Nephron progenitor cell (in vitro differentiated cells): ENCODE data around the gene MASP2.
"Not testable (repeated sequence)": the region's sequence is repeated elsewhere in the genome, so short reads cannot be mapped to it uniquely, and the experiment has no call there.

Source experiments
- DNase-seq: peaks from one replicate; pipeline ENCODE4 v3.0.0; 2021
- H3K27ac Mint-ChIP-seq: 2 replicates; pipeline ENCODE4 v1.8.0; 2021; ENCODE audit warnings: mild to moderate bottlenecking, moderate library complexity, mixed read lengths
- H3K27me3 Mint-ChIP-seq: 2 replicates; pipeline ENCODE4 v1.8.0; 2021; ENCODE audit warnings: mild to moderate bottlenecking, low read depth, mixed read lengths; ENCODE audit not compliant: poor library complexity
- H3K36me3 Mint-ChIP-seq: 2 replicates; pipeline ENCODE4 v1.8.0; 2021; ENCODE audit warnings: low read depth, mixed read lengths
- H3K4me1 Mint-ChIP-seq: 2 replicates; pipeline ENCODE4 v1.8.0; 2021; ENCODE audit warnings: mixed read lengths
- H3K4me3 Mint-ChIP-seq: 2 replicates; pipeline ENCODE4 v1.8.0; 2021; ENCODE audit warnings: mild to moderate bottlenecking, moderate library complexity, mixed read lengths
- H3K9me3 Mint-ChIP-seq: 2 replicates; pipeline ENCODE4 v1.8.0; 2021; ENCODE audit warnings: mild to moderate bottlenecking, moderate library complexity, mixed read lengths
- TF ChIP-seq, protein P1 (sequence below): fragments of 200-600 bp; sonication (generic); IDR thresholded peaks from 2 replicates; pipeline ENCODE4 v1.5.0; 2021; ENCODE audit warnings: antibody characterized with exemption

The MASP2 gene

DNA sequence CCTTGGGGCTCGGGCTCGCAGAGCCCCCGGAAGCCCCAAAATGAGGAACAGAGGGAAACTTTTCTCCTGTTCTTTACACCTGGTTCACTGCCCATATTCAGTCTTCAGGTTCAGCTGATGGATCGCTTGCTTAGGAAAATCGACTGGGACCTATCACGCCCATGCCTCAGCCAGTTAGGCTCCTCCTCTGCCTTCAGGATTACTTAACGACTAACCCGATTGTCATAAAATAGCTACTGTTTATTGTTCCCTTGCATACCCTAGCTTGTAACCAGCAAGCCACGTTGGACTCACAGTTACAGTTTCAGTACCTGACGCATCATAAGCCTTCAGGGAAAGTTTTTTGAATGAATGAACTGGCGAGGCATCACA, 33.9 kb downstream of the MASP2 start:
- no peaks in the 10 kb centered on the region for H3K9me3 Mint-ChIP-seq
- no peaks in the 10 kb centered on the region for H3K27me3 Mint-ChIP-seq
- peaks cover 33% of the 10 kb centered on the region for H3K36me3 Mint-ChIP-seq
- H3K4me3 Mint-ChIP-seq: peak overlapping the region; percentile 93
- DNase-seq: no peak
- peak overlapping the region; percentile 98 for H3K27ac Mint-ChIP-seq
- peaks cover 19% of the 10 kb centered on the region for H3K4me1 Mint-ChIP-seq
- TF ChIP-seq, protein P1, sequence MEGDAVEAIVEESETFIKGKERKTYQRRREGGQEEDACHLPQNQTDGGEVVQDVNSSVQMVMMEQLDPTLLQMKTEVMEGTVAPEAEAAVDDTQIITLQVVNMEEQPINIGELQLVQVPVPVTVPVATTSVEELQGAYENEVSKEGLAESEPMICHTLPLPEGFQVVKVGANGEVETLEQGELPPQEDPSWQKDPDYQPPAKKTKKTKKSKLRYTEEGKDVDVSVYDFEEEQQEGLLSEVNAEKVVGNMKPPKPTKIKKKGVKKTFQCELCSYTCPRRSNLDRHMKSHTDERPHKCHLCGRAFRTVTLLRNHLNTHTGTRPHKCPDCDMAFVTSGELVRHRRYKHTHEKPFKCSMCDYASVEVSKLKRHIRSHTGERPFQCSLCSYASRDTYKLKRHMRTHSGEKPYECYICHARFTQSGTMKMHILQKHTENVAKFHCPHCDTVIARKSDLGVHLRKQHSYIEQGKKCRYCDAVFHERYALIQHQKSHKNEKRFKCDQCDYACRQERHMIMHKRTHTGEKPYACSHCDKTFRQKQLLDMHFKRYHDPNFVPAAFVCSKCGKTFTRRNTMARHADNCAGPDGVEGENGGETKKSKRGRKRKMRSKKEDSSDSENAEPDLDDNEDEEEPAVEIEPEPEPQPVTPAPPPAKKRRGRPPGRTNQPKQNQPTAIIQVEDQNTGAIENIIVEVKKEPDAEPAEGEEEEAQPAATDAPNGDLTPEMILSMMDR: no peak

DNA sequence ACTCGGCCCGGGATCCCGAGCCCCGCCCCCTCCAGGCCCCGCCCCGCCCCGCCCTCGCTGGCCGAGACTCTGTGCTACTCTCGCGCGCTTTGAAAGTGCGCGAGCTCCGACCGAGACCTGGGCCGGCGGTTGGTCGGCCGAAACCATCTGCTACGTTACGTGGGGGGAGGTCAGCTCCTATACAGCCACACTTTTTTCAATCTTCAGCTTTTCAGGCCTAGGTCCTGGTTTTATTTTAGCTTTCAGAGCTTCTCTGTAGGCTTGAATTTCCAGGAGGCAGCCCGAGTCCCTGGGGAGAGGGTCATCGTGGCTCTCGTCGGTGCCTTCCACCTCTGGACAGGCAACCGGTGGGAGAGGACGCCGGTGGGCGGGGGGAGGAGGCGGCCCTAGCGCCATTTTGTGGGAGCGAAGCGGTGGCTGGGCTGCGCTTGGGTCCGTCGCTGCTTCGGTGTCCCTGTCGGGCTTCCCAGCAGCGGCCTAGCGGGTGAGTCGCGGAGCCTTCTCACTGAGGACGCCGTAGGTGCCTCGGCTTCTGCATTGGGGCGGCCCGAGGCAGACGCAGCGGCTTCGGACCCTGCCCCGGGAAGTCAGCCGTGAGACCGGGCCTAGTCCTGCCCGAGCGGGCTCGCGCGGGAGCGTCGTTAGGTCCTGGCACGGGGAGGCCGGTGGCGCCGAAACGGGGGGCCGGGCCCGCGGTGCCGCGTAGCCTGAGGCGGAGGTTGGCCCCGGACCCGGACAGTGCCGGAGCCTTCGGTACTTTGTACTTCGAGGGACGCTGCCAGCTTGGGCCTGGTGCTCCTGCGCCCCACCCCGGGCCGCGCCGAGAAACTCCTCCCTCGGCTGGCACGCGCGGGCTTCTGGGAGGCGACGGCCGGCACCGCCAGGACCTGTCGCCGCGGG, 34.5 kb downstream of the MASP2 start, which contains the start of gene TARDBP:
Gene TARDBP (plus strand): TSS at position 395 of the 900 bp plus-strand sequence. CDS start 1,074 bp downstream, outside the sequence.
- no peaks in the 10 kb centered on the region for H3K27me3 Mint-ChIP-seq
- H3K4me3 Mint-ChIP-seq: peak within 1 kb of the TSS; percentile 93
- peak; percentile 93 for DNase-seq
- TF ChIP-seq, protein P1: no peak
- H3K4me1 Mint-ChIP-seq: peaks cover 19% of the 10 kb centered on the region
- peak within 1 kb of the TSS; percentile 100 for H3K27ac Mint-ChIP-seq
- peaks cover 30% of the 10 kb centered on the region for H3K36me3 Mint-ChIP-seq
- no peaks in the 10 kb centered on the region for H3K9me3 Mint-ChIP-seq

DNA sequence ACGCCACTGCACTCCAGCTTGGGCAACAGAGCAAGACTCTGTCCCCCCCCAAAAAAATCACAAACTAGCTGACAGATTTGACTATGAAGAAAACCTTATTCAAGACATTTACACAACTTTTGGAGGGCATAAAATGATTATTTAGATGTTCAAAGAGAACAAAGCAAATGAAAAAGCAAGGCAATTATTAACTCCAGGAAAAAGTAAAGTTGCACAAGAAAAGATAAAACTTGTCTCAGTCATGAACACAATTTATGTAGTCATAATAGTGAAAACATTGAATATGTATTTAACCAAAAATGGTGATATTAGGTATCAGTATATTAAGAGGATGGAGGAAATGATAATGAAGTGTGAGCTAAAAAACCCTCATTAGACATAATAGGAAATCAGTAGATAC, 46.5 kb downstream of the MASP2 start:
- no peaks in the 10 kb centered on the region for H3K4me1 Mint-ChIP-seq
- DNase-seq: no peak
- H3K9me3 Mint-ChIP-seq: peaks cover 16% of the 10 kb centered on the region
- H3K36me3 Mint-ChIP-seq: peaks cover 4% of the 10 kb centered on the region
- H3K4me3 Mint-ChIP-seq: no peak overlapping the region
- peaks cover 15% of the 10 kb centered on the region for H3K27me3 Mint-ChIP-seq
- H3K27ac Mint-ChIP-seq: no peak overlapping the region
- TF ChIP-seq, protein P1: no peak

DNA sequence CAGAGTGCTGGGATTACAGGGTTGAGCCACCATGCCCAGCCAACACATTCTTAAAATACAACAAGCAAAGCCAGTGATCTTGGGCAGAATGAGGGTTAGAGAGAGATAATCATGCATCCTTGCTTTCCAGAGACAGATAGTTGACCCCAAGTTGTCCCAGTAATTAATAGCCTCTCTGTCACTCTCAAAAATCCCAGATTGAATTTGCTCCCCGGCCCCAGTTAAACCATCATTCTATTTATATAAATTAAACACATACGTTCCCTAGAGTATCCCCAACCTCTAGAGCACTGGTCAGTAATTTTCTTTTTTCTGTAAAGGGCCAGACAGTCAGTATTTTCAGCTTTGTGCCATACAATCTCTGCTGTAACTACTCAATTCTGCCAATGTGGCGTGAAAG, 50.9 kb downstream of the MASP2 start:
- Mint-ChIP-seq H3K27ac (no peak overlapping the region), H3K36me3 (peaks cover 4% of the 10 kb centered on the region), H3K9me3 (peaks cover 16% of the 10 kb centered on the region), H3K4me1 (no peaks in the 10 kb centered on the region), H3K4me3 (no peak overlapping the region), H3K27me3 (peaks cover 16% of the 10 kb centered on the region)
- no peak for DNase-seq
- TF ChIP-seq, protein P1: no peak

DNA sequence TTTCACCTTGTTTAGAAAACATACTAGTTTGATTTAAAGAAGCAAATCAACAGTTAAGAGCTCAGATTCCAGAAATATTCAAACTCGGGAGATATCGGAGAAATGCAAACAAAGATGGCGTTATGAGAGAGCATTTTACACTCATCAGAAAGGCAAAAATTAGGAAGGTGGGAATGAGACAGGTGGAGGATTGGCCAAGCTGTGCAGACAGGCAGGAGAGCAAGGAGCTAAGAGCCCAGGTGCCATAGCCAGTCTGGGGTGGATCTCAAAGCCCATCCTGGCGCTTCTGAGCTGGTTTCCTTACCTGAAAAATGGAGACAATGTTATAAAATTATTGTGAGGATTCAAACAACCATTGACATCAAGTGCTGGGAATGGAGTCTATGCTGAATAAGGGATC, 54.2 kb downstream of the MASP2 start:
- H3K4me3 Mint-ChIP-seq: no peak overlapping the region
- H3K9me3 Mint-ChIP-seq: no peaks in the 10 kb centered on the region
- peaks cover 5% of the 10 kb centered on the region for H3K4me1 Mint-ChIP-seq
- no peaks in the 10 kb centered on the region for H3K36me3 Mint-ChIP-seq
- no peak overlapping the region for H3K27ac Mint-ChIP-seq
- TF ChIP-seq, protein P1: no peak
- DNase-seq: no peak
- H3K27me3 Mint-ChIP-seq: peaks cover 11% of the 10 kb centered on the region

DNA sequence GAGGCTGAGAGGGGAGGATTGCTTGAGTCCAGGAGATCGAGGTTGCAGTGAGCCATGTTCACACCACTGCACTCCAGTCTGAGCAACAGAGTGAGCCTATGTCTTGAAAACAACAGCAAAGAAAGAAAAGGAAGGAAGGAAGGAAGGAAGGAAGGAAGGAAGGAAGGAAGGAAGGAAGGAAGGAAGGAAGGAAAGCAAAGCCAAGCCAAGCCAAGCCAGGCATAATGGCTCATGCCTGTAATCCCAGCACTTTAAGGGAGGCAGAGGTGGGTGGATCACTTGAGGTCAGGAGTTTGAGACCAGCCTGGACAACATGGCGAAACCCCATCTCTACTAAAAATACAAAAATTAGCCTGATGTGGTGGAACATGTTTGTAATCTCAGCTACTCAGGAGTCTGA, 55.0 kb downstream of the MASP2 start:
- not testable (repeated sequence) for H3K36me3 Mint-ChIP-seq, H3K4me1 Mint-ChIP-seq, DNase-seq, H3K27ac Mint-ChIP-seq, H3K9me3 Mint-ChIP-seq, H3K4me3 Mint-ChIP-seq
- H3K27me3 Mint-ChIP-seq: peaks cover 15% of the 10 kb centered on the region
